ENCODE data around the gene LETM1.

The LETM1 gene

GRCh38 chr4:1856071-1856942 lies at the start of gene LETM1:
TSS of gene LETM1 (minus strand) at chr4:1856156. CDS start at chr4:1855950, 206 bp downstream.
- DNase-seq, result peak; percentile 89 to 91

- no peak for DNase-seq
These were observed 48.1 kb upstream of the LETM1 start for GRCh38 chr4:1904042-1904441.

GRCh38 chr4:1903035-1903434 lies 47.1 kb upstream of the LETM1 start:
- no peak for DNase-seq

GRCh38 chr4:1902243-1902642 lies 46.3 kb upstream of the LETM1 start:
- no peak for DNase-seq

GRCh38 chr4:1901127-1901526 lies 45.2 kb upstream of the LETM1 start:
- DNase-seq, result no peak

GRCh38 chr4:1900624-1901023 lies 44.7 kb upstream of the LETM1 start:
- no peak for DNase-seq

- no peak for DNase-seq
These were observed 44.1 kb upstream of the LETM1 start for GRCh38 chr4:1900087-1900433.

GRCh38 chr4:1899149-1900086 lies 43.5 kb upstream of the LETM1 start:
- peak; percentile 45 to 91 for DNase-seq

GRCh38 chr4:1898681-1899080 lies 42.7 kb upstream of the LETM1 start:
- DNase-seq, result no peak

GRCh38 chr4:1898007-1898406 lies 42.1 kb upstream of the LETM1 start:
- DNase-seq, result no peak

GRCh38 chr4:1896658-1896991 lies 40.7 kb upstream of the LETM1 start:
- DNase-seq, result no peak

- DNase-seq, result no peak
These were observed 40.2 kb upstream of the LETM1 start for GRCh38 chr4:1895971-1896657.

GRCh38 chr4:1890979-1891570 lies 35.1 kb upstream of the LETM1 start:
- peak; percentile 67 to 80 for DNase-seq

- DNase-seq, result peak; percentile 47 to 65
These were observed 31.1 kb upstream of the LETM1 start for GRCh38 chr4:1887052-1887451.

- DNase-seq, result no peak
These were observed 29.5 kb upstream of the LETM1 start for GRCh38 chr4:1885414-1885813.

- DNase-seq, result no peak
These were observed 27.6 kb upstream of the LETM1 start for GRCh38 chr4:1883583-1883982.

GRCh38 chr4:1882850-1883271 lies 26.9 kb upstream of the LETM1 start:
- no peak for DNase-seq

GRCh38 chr4:1880332-1880731 lies 24.4 kb upstream of the LETM1 start:
- DNase-seq, result no peak

- peak in 1 of 2 donors; percentile 36 for DNase-seq
These were observed 23.5 kb upstream of the LETM1 start for GRCh38 chr4:1879485-1879884.

- DNase-seq, result no peak
These were observed 18.2 kb upstream of the LETM1 start for GRCh38 chr4:1874201-1874600.

- no peak for DNase-seq
These were observed 17.8 kb upstream of the LETM1 start for GRCh38 chr4:1873776-1874175.

GRCh38 chr4:1873291-1873690 lies 17.3 kb upstream of the LETM1 start:
- DNase-seq, result no peak

- no peak for DNase-seq
These were observed 16.9 kb upstream of the LETM1 start for GRCh38 chr4:1872870-1873269.
